Endothelial cell of umbilical vein (primary cell): ENCODE results near the gene UNKL. TPM values are rescaled to one million over a fixed set of nuclear protein-coding genes. Genes with fewer than 3 reads are reported as not detected.

Source experiments
- BruUV-seq: library from RNA; stranded (reverse); fragments of 400-500 nt; replicated peaks from 2 replicates; lab custom pipeline; 2021; lab: Mats Ljungman, UMichigan
- CTCF ChIA-PET: fragments of 300-600, 350-600 bp; sonication (Branson Sonifier 250); formaldehyde crosslinking; loops from one replicate; lab custom pipeline; 2021; ENCODE audit warnings: antibody characterized with exemption, inconsistent platforms; lab: Charles Lee
- POLR2A ChIA-PET: fragments of 300-600, 350-600 bp; sonication (Branson Sonifier 250); formaldehyde crosslinking; loops from one replicate; lab custom pipeline; 2021; ENCODE audit warnings: antibody characterized with exemption, inconsistent platforms; lab: Charles Lee
- DNase-seq: peaks from one replicate; pipeline ENCODE4 v3.0.0-alpha.2; 2011; ENCODE audit warnings: low read depth, low spot score
- FAIRE-seq: peaks from 2 replicates; lab custom pipeline; 2011; peaks lifted over from hg19 to GRCh38; lab: Jason Lieb, UNC
- H2AFZ ChIP-seq: 2 replicates; pipeline ENCODE4 v1.6.0; 2012; ENCODE audit warnings: low read depth, low read length, control low read depth, inconsistent platforms
- H3K27ac ChIP-seq: 2 replicates; pipeline ENCODE4 v1.5.1; 2011; ENCODE audit warnings: low read depth, mild to moderate bottlenecking, control low read depth, low read length, moderate library complexity; ENCODE audit not compliant: insufficient read depth
- H3K27me3 ChIP-seq, 2 experiments: 2 replicates each; pipeline versions ENCODE4 v1.6.0 to v1.6.1; 2011; ENCODE audit warnings: low read length in 2 of 2, mixed read lengths in 1 of 2; ENCODE audit not compliant: control insufficient read depth in 2 of 2, insufficient read depth in 2 of 2
- H3K36me3 ChIP-seq, 2 experiments: 2 replicates in 1 of 2; 3 replicates in 1 of 2; pipeline ENCODE4 v1.5.1; 2011; ENCODE audit warnings: low read length in 2 of 2, mild to moderate bottlenecking in 1 of 2, moderate library complexity in 1 of 2; ENCODE audit not compliant: control insufficient read depth in 2 of 2, insufficient read depth in 2 of 2; ENCODE audit errors: extremely low read depth in 1 of 2
- H3K4me1 ChIP-seq: 3 replicates; pipeline ENCODE4 v1.5.1; 2011; ENCODE audit warnings: mild to moderate bottlenecking, low read length; ENCODE audit not compliant: control insufficient read depth, insufficient read depth; ENCODE audit errors: extremely low read depth
- H3K4me2 ChIP-seq: 2 replicates; pipeline ENCODE4 v1.6.1; 2011; ENCODE audit warnings: low read length, control low read depth, mixed read lengths; ENCODE audit not compliant: insufficient read depth
- H3K4me3 ChIP-seq, 3 experiments: fragments of 200-600 bp in 1 of 3; sonication (generic), shearing (Covaris generic) in 1 of 3; replicated peaks in 1 of 3; 2 replicates each; pipeline ENCODE4 v1.5.1; 2011 to 2016; ENCODE audit warnings: control low read depth in 3 of 3, low read length in 3 of 3, mild to moderate bottlenecking in 2 of 3, inconsistent platforms in 1 of 3, low read depth in 1 of 3, moderate library complexity in 1 of 3; ENCODE audit not compliant: insufficient read depth in 1 of 3
- H3K79me2 ChIP-seq: 2 replicates; pipeline ENCODE4 v1.6.0; 2012; ENCODE audit warnings: low read length, inconsistent platforms; ENCODE audit not compliant: control insufficient read depth, insufficient read depth
- H3K9ac ChIP-seq: replicated peaks from 2 replicates; pipeline ENCODE3; 2011; ENCODE audit warnings: low read length, control low read depth; ENCODE audit not compliant: insufficient read depth; ENCODE audit errors: extremely low read depth
- H3K9me1 ChIP-seq: replicated peaks from 3 replicates; pipeline ENCODE4 v1.6.0; 2011; ENCODE audit warnings: mild to moderate bottlenecking, low read length; ENCODE audit not compliant: control insufficient read depth, insufficient read depth; ENCODE audit errors: extremely low read depth
- H3K9me3 ChIP-seq: replicated peaks from 2 replicates; pipeline ENCODE4 v1.5.1; 2012; ENCODE audit warnings: low read length, inconsistent platforms; ENCODE audit not compliant: control insufficient read depth, insufficient read depth
- H4K20me1 ChIP-seq: replicated peaks from 2 replicates; pipeline ENCODE3; 2011; ENCODE audit warnings: mild to moderate bottlenecking, low read length; ENCODE audit not compliant: control insufficient read depth, insufficient read depth; ENCODE audit errors: extremely low read depth
- CTCF ChIP-seq, 2 donors: IDR thresholded peaks; 1 replicate in 1 of 2; 2 replicates in 1 of 2; pipeline ENCODE4 v1.5.1; 2011; ENCODE audit warnings: low read length in 2 of 2, mild to moderate bottlenecking in 2 of 2, moderate library complexity in 2 of 2, control low read depth in 1 of 2, inconsistent platforms in 1 of 2, low read depth in 1 of 2; ENCODE audit not compliant: insufficient read depth in 1 of 2; ENCODE audit errors: extremely low read depth in 1 of 2
- EZH2 ChIP-seq: IDR thresholded peaks from 2 replicates; pipeline ENCODE4 v1.6.1; 2012; ENCODE audit warnings: borderline replicate concordance, low read depth, mild to moderate bottlenecking, moderate library complexity, low read length, inconsistent platforms; ENCODE audit not compliant: severe bottlenecking
- FOS ChIP-seq: IDR thresholded peaks from 2 replicates; pipeline ENCODE4 v1.6.1; 2011; ENCODE audit warnings: mild to moderate bottlenecking, low read length, moderate library complexity, borderline replicate concordance; ENCODE audit not compliant: insufficient read depth
- GATA2 ChIP-seq: IDR thresholded peaks from 2 replicates; pipeline ENCODE4 v1.7.0; 2011; ENCODE audit warnings: low read depth, mild to moderate bottlenecking, moderate library complexity, mixed read lengths, low read length; ENCODE audit not compliant: insufficient read length, insufficient read depth
- JUN ChIP-seq: IDR thresholded peaks from 2 replicates; pipeline ENCODE4 v1.6.1; 2011; ENCODE audit warnings: borderline replicate concordance, low read depth; ENCODE audit not compliant: insufficient read length, insufficient read depth
- MAX ChIP-seq: IDR thresholded peaks from 2 replicates; pipeline ENCODE4 v1.6.1; 2011; ENCODE audit not compliant: insufficient read depth, insufficient read length
- MYC ChIP-seq: IDR thresholded peaks from one replicate; pipeline ENCODE4 v1.6.1; 2011; ENCODE audit warnings: mild to moderate bottlenecking, low read depth, low read length
- POLR2A ChIP-seq: IDR thresholded peaks from 2 replicates; pipeline ENCODE4 v1.6.1; 2012; ENCODE audit warnings: low read depth, mild to moderate bottlenecking, control low read depth, low read length
- POLR2AphosphoS5 ChIP-seq: IDR thresholded peaks from 2 replicates; pipeline ENCODE4 v1.6.1; 2012; ENCODE audit warnings: low read depth, mild to moderate bottlenecking, control low read depth, low read length, moderate library complexity; ENCODE audit not compliant: insufficient read depth
- dilution Hi-C: fragments of 300-500 bp; cut with MboI; formaldehyde crosslinking; loops from one replicate; pipeline ENCODE4 v1.15.0; 2019; ENCODE audit warnings: low sequenced_read_pairs; ENCODE audit not compliant: extremely low pct_ligation_motif_present
- intact Hi-C: fragments of 100-400 bp; cut with micrococcal nuclease; formaldehyde crosslinking; loops from one replicate; pipeline ENCODE4 v1.10.0; 2022
- polyA plus RNA-seq, 4 experiments: library from polyadenylated mRNA; depleted of rRNA in 3 of 4; stranded (reverse) in 3 of 4; unstranded in 1 of 4; fragments of >200 nt; gene quantifications; 2 replicates each; pipeline versions ENCODE4 v1.2.1 to v1.2.3, GENCODE V29; 2011 to 2012; ENCODE audit warnings: missing spikeins in 1 of 4
- total RNA-seq: library from RNA; stranded (reverse); gene quantifications from 2 replicates; pipeline ENCODE4 v1.2.3, GENCODE V29; 2021

The UNKL gene
- total and polyA plus RNA-seq, 2 donors (not counting 3 experiments of a cell fraction or from before 2014, with no cell fraction given), result 17.1 to 32.8 TPM

- no peaks in the 10 kb centered on the region for H4K20me1 ChIP-seq
- dilution Hi-C loops, result no loop called here
- no peak for FAIRE-seq
- H3K9me1 ChIP-seq, result no peaks in the 10 kb centered on the region
- no peaks in the 10 kb centered on the region for H3K9me3 ChIP-seq
- no peaks in the 10 kb centered on the region for H3K79me2 ChIP-seq
- no peaks in the 10 kb centered on the region for H3K4me1 ChIP-seq
- no peak overlapping the region for H3K4me2 ChIP-seq
- H3K27me3 ChIP-seq, result no peaks in the 10 kb centered on the region
- no TSS peak for BruUV-seq
- H3K9ac ChIP-seq, result no peak overlapping the region
- no peaks in the 10 kb centered on the region for H3K36me3 ChIP-seq
- no peak for DNase-seq
- TF ChIP-seq MAX (no peak), CTCF (IDR thresholded peaks at IDR 0.05; ENCODE audit: extremely low read depth in 1 of 2, insufficient read depth in 1 of 2, low read depth in 1 of 2, low read length in 2 of 2) (no peak), GATA2 (no peak), MYC (no peak), POLR2AphosphoS5 (no peak), FOS (no peak), JUN (no peak), POLR2A (no peak), EZH2 (no peak)
- intact Hi-C loops, result no loop called here
- no peak overlapping the region for H2AFZ ChIP-seq
- POLR2A ChIA-PET, result no interaction called here
- no peak overlapping the region for H3K4me3 ChIP-seq
- no peak overlapping the region for H3K27ac ChIP-seq
- CTCF ChIA-PET, result no interaction called here
Observed at GRCh38 chr16:1430214-1430758, 15.8 kb upstream of the UNKL start.
